Measurements from ENCODE around the gene CCT6B. TPM values are rescaled to one million over a fixed set of nuclear protein-coding genes. Genes with fewer than 3 reads are reported as not detected.
"Not testable (repeated sequence)": the region's sequence is repeated elsewhere in the genome, so short reads cannot be mapped to it uniquely, and the experiment has no call there.

CCT6B gene
- total RNA-seq, 1 donor from 2014 or later, result 1.5 TPM

GRCh38 chr17:35002876-35003551, 41.8 kb upstream of the CCT6B start:
- ATAC-seq (no peak), DNase-seq (no peak)
- no peak for TF ChIP-seq CTCF (IDR thresholded peaks at IDR 0.05)
- Histone ChIP-seq H3K27me3 (ENCODE audit: low read depth) (no peaks in the 10 kb centered on the region), H3K9me3 (no peaks in the 10 kb centered on the region), H3K4me1 (peaks cover 5% of the 10 kb centered on the region), H3K4me3 (no peak overlapping the region), H3K27ac (no peak overlapping the region), H3K36me3 (peaks cover 78% of the 10 kb centered on the region)
- intact Hi-C loops (cut with DNase I), result no loop called here

GRCh38 chr17:35001549-35001948, 40.3 kb upstream of the CCT6B start:
- no peak for DNase-seq
- Histone ChIP-seq H3K9me3 (no peaks in the 10 kb centered on the region), H3K27ac (no peak overlapping the region), H3K36me3 (peaks cover 74% of the 10 kb centered on the region), H3K4me1 (peaks cover 18% of the 10 kb centered on the region), H3K4me3 (no peak overlapping the region), H3K27me3 (ENCODE audit: low read depth) (no peaks in the 10 kb centered on the region)
- intact Hi-C loops (cut with DNase I), result no loop called here
- no peak for ATAC-seq
- no peak for TF ChIP-seq CTCF (IDR thresholded peaks at IDR 0.05)

DNA sequence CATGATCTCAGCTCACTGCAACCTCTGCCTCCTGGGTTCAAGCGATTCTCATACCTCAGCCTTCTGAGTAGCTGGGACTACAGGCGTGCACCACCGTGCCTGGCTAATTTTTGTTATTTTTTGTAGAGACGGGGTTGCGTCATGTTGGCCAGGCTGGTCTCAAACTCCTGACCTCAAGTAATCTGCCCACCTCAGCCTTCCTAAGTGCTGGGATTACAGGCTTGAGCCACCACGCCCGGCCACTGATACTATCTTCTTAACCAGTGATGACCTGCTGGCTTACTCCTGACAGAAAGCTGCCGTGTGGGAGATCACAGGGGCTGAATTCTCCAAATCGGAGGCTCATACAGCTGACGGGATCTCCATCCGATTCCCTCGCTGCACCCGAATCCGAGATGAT, 39.7 kb upstream of the CCT6B start:
- peaks cover 18% of the 10 kb centered on the region for H3K4me1 ChIP-seq
- peaks cover 77% of the 10 kb centered on the region for H3K36me3 ChIP-seq
- H3K9me3 ChIP-seq; ATAC-seq; H3K27me3 ChIP-seq (ENCODE audit: low read depth); intact Hi-C loops (cut with DNase I); H3K4me3 ChIP-seq; DNase-seq; H3K27ac ChIP-seq: not testable (repeated sequence)

DNA sequence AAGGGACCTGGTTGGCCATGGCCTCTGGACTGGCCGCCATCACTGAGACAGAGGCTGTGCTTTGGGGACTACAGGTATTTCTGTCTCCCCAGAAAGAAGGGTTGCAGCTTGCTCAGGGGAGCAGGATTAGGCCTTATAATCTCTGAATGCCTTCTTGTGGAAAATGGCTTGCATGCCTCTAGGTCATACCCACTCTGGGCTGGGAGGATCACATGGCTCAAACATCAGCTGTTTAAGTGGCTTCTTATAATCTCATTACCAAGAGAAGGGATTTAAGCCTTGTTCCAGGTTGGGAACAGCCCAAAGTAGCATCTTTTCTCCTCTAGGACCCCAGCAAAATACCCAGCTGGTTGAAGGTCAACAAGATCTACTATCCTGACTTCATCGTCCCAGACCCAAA, 38.2 kb upstream of the CCT6B start:
- H3K27me3 ChIP-seq (ENCODE audit: low read depth), result no peaks in the 10 kb centered on the region
- DNase-seq (no peak), ATAC-seq (no peak)
- no peak overlapping the region for H3K27ac ChIP-seq
- no peak overlapping the region for H3K4me3 ChIP-seq
- intact Hi-C loops (cut with DNase I), result no loop called here
- TF ChIP-seq CTCF (IDR thresholded peaks at IDR 0.05), result no peak
- H3K9me3 ChIP-seq, result no peaks in the 10 kb centered on the region
- H3K36me3 ChIP-seq, result peaks cover 83% of the 10 kb centered on the region
- H3K4me1 ChIP-seq, result peaks cover 18% of the 10 kb centered on the region

DNA sequence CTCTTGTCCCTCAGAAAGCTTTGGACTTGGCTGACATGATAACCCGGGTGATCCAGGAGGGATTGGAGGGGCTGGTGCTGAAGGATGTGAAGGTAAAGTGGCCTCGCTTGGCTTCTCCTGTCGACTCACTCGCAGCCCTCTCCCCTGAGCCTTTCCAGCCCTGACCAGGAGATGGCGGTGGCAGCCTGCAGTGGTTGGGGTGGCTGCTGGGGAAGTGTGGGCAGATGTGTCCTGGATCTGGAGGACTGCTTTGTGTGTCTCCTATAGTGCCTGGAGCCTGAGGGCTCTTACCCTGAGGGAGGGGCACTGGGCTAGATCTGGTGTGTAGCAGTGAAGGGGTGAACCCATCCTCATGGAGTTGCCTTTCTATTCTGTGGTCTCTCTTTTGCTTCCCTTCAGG, 36.9 kb upstream of the CCT6B start:
- intact Hi-C loops (cut with DNase I), result no loop called here
- H3K36me3 ChIP-seq, result peaks cover 83% of the 10 kb centered on the region
- peak; percentile 72 for DNase-seq

More for the DNA sequence above, 36.9 kb upstream of the CCT6B start:
- peak overlapping the region; percentile 63 for H3K27ac ChIP-seq
- TF ChIP-seq CTCF (IDR thresholded peaks at IDR 0.05), result peak; percentile 72
- H3K27me3 ChIP-seq (ENCODE audit: low read depth), result no peaks in the 10 kb centered on the region
- peaks cover 18% of the 10 kb centered on the region for H3K4me1 ChIP-seq
- peak; percentile 80 to 87 for ATAC-seq
- no peaks in the 10 kb centered on the region for H3K9me3 ChIP-seq
- H3K4me3 ChIP-seq, result no peak overlapping the region

Data from lower lobe of right lung (tissue), 2 donors.